GM18526 (cell line): ENCODE measurements around the gene LRRC7.

Source experiments
- POLR2A ChIP-seq: IDR thresholded peaks from 3 replicates; pipeline ENCODE4 v1.6.1; 2011; ENCODE audit not compliant: insufficient read length; ENCODE audit errors: extremely low read depth

LRRC7 gene

GRCh38 chr1:70005386-70006034 is 437.8 kb downstream of the LRRC7 start:
- no peak for TF ChIP-seq POLR2A

GRCh38 chr1:70008660-70009059 is 440.9 kb downstream of the LRRC7 start:
- no peak for TF ChIP-seq POLR2A

DNA sequence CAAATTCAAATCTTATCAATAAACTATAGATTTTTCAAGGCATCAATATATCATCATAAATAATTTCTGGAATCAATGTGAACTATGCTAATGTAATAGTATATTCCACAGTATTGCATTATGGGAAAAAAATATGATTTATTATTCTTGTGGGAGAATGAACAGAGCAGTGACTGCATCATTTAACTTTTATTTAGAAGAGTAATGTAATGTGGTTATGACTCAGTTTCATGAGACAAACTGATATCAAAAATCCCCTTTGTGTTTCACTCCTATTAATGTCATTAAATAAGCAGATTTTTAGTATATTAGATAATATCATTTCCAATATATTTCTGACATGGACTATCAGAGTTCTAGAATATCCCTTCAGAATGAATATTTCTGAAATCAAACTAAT is 450.0 kb downstream of the LRRC7 start:
- TF ChIP-seq POLR2A = no peak

GRCh38 chr1:70024272-70024671 is 456.6 kb downstream of the LRRC7 start:
- no peak for TF ChIP-seq POLR2A

- TF ChIP-seq POLR2A = no peak
These were observed 457.3 kb downstream of the LRRC7 start for GRCh38 chr1:70025052-70025451.

- no peak for TF ChIP-seq POLR2A
These were observed 458.1 kb downstream of the LRRC7 start for GRCh38 chr1:70025846-70026245.

DNA sequence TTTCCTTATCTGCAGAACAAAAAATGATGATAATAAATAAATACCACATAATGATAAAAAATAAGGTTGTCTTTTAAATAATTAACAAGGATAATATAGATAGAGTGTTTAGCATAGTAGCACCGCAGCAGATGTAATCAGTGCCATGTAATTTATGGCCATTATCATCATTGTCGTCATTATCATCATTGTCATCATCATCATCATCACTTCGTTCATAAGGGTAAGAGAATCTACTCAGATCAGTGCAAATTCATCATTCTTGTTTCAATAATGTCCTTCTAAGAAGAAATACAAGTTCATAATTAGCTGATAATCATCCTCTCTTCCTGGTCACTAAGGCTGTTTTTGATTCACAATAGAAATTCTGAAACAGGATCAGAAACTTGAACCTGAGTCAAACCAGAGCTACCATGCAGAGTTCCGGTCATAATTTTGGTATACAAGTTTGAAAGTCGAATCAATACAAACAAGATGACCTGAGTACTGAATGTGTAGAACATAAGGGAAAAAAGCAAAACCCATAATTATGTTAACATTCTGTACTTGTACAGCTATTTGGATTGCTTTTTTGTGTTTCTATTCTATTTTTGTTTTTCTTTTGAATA is 465.6 kb downstream of the LRRC7 start:
- TF ChIP-seq POLR2A = no peak

DNA sequence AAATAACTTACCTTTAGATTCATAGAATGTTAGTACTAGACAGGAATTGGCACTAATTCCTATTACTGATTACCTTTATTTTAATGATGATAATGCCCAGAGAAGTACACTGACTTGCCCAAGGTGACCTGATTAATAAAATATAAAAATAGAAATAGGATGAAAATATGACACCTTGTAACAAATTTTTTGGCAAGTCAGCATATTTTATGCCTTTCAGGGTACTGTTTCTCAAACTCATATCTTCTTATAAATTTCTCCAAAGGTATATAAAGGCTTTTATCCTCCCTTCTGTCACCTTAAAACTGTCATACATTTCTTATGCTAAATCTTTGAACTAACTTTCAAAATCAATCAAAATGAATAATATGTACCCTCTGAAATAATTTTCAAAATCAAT is 466.2 kb downstream of the LRRC7 start:
- TF ChIP-seq POLR2A = no peak

GRCh38 chr1:70034403-70034802 is 466.7 kb downstream of the LRRC7 start:
- no peak for TF ChIP-seq POLR2A

- no peak for TF ChIP-seq POLR2A
These were observed 470.3 kb downstream of the LRRC7 start for GRCh38 chr1:70038025-70038424.

DNA sequence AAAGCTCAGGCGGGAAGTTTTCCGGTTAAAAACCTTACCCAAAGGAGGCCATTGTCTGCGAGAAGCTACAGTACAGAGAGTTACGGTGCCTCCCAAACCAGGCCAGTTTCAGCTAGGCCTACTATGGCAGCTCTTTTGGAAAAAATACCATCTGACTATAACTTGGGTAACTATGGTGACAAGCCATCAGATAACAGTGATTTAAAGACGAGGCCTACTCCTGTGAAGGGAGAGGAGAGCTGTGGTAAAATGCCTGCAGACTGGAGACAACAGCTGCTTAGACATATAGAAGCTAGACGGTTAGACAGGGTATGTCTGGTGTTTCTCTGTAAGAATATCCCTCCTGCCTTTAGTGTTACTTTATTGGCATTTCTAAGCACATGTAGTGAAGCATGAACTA is 471.8 kb downstream of the LRRC7 start:
- TF ChIP-seq POLR2A = no peak

DNA sequence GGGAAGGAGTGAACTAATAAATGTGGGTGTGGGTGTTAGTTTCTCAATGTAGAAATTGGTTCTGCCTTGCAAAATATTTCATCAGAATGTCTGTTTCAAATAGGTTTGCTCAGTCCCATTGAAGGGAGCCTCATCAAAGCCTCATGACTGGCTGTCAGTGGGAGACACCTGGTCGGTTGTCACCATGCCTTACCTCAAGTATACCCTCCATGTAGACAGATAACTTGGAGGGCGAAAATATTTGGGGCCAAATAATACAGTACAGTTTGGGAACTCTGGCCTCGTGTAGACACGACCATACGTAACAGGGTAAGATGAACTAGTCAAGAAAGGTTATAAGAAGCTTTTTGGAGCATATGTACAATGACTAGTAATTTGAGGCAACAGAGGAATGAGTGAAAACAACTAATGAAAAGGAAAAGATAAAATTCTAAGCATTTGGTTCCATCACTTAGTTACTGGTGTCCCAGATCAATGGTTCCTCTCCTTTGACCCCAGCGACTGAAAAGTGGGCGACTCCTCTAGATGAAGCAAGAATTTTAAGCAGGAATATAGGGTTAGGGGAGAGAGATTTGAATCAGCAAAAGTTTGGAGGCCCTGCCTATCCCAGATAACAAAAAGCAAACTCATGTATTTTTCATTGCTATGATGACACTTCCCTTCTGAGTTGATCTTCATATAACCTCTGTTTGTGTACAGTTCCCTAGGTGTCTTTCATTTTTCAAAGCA is 473.8 kb downstream of the LRRC7 start:
- TF ChIP-seq POLR2A = no peak

DNA sequence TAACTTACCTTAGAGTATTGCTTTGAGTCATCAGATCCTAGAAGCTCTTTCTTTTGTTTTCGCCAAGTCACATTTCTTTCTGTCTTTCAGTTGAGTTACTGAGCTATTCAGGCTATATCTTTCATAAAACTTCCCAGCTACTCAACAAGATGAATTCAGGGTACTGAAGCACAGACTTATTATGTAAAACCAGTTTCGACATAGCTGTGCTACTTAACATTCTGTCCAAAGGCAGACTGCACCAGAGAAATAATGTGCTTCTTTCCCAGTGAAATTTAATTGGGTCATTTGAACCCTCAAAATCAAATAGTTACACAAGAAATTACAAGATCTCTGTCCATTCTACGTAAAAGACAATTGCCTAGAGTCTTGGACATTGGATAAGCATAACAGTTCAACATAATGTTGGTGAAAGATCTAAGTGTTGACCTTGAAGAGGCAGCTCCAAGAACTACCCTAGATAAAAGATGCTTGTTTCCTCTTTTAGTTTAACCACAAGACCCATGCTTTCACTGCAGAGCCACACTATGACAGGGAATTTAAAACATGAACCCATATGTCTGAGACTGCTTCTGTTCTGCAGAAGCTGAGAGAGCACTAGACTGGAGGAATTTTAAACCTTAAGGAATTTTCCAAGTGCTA is 474.5 kb downstream of the LRRC7 start:
- no peak for TF ChIP-seq POLR2A

DNA sequence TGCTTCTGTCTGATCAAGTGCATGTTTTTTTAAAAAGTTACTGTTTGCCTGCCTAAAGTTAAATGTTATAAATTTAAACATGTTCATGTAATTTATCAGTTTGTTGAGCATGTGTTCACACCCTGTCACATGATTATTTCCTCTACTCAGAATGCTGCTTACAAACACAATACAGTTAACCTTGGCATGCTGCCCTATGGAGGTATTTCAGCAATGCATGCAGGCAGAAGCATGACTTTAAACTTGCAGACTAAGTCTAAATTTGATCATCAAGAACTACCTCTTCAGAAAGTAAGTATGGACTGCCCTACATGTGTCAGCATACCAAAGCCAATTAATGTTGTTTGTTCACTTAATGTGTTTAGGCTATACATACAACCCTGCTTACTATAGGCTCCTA is 476.1 kb downstream of the LRRC7 start:
- TF ChIP-seq POLR2A = no peak

- no peak for TF ChIP-seq POLR2A
These were observed 477.1 kb downstream of the LRRC7 start for GRCh38 chr1:70044832-70045231.
